ENCODE measurements around the gene TESK2. TPM values are rescaled to one million over a fixed set of nuclear protein-coding genes. Genes with fewer than 3 reads are reported as not detected.
"Not testable (repeated sequence)": the region's sequence is repeated elsewhere in the genome, so short reads cannot be mapped to it uniquely, and the experiment has no call there.

Gene TESK2
- total RNA-seq, 1 donor = 7.8 TPM

DNA sequence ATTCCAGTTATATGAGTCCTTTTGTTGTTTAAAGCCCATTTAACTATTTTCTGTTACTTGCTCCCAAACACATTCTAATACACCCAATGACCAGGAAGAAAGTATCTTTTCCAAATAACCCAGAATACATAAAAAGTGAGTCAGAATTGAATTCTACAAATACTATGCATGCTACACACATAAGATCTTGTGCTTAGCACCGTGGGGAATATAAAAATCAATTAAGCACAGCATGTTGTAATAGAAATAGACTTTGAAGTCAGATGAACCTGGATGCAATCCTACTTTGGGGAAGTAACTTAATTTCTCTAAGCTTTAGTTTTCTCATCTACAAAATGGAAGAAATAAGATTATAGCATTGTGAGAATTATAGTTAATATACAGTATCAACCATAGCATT lies 110.2 kb downstream of the TESK2 start:
- DNase-seq (ENCODE audit: low read depth in 2 of 3, low spot score in 2 of 3) = no peak

GRCh38 chr1:45380125-45380524 lies 110.8 kb downstream of the TESK2 start:
- DNase-seq (ENCODE audit: low read depth in 2 of 3, low spot score in 2 of 3) = no peak

GRCh38 chr1:45379524-45379923 lies 111.4 kb downstream of the TESK2 start:
- no peak for DNase-seq (ENCODE audit: low read depth in 2 of 3, low spot score in 2 of 3)

- no peak for DNase-seq (ENCODE audit: low read depth in 2 of 3, low spot score in 2 of 3)
Observed at GRCh38 chr1:45378184-45378583, 112.8 kb downstream of the TESK2 start.

DNA sequence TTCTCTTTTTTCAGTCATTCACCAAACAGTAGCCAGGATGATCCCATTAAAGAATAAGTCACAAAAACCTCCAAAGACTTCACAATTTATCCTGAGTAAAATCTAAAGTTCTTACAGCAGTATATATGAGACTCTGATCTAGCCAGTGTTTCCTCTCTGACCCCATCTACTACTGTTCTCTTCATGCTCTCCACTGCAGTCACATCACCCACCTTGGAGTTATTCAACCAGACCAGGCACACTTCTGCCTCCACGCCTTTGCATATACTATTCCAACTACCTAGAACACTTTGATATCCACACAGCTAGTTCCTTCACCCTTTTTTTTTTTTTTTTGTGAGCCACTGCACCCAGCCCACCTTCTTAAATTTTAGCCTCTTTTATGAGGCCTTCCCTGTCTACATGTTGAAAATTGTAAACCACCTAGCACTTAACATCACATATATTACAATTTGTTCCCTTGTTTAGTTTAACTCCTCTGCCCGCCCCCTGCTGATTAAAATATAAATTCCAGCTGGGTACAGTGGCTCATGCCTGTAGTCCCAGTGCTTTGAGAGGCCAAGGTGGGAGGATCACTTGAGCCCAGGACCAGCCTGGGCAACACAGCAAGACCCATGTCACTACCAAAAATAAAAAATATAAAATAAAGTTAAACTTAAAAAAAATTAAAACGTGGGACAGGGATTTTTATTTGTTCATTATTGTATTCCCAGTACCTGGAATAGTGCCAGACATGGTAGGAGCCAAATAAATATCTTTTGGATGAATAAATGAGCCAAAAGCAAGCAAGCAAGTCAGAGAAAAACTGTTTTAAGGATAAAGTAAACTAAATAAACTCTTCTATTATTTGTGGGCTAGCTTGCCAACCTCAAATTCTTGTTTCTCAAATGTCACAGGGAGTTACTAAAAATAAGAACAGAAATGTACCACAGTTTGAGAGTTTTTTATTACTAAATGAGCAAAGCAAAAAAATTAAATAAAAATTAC lies 115.6 kb downstream of the TESK2 start:
- DNase-seq (ENCODE audit: low read depth in 2 of 3, low spot score in 2 of 3) = peak in 1 of 3 donors; percentile 9

GRCh38 chr1:45373573-45373972 lies 117.4 kb downstream of the TESK2 start:
- peak in 1 of 3 donors; percentile 4 for DNase-seq (ENCODE audit: low read depth in 2 of 3, low spot score in 2 of 3)

DNA sequence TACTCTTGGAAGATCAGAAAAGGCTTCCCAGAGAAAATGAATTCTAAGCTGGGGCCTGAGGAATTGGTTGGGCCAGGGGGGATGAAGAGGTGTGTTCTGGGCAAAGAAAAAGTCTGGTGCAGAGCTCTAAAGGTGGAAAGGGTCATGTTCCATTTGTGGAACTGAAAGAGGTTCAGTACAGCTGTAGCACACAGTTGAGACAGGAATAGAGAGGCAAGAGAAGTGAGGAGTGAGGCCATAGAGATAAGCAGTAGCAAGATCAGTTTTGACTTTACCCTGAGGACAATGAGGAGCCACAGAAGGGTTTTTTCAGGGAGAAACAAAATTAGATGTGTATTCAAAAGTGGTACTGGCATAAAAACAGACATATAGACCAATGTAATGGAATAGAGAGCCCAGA lies 120.4 kb downstream of the TESK2 start:
- DNase-seq (ENCODE audit: low read depth in 2 of 3, low spot score in 2 of 3) = no peak

- no peak for DNase-seq (ENCODE audit: low read depth in 2 of 3, low spot score in 2 of 3)
Observed at GRCh38 chr1:45365051-45365450, 125.9 kb downstream of the TESK2 start.

GRCh38 chr1:45364294-45364693 lies 126.7 kb downstream of the TESK2 start:
- DNase-seq (ENCODE audit: low read depth in 2 of 3, low spot score in 2 of 3) = no peak

GRCh38 chr1:45360981-45361380 lies 130.0 kb downstream of the TESK2 start:
- DNase-seq (ENCODE audit: low read depth in 2 of 3, low spot score in 2 of 3) = not testable (repeated sequence)

- peak in 2 of 3 donors; percentile 66 to 84 for DNase-seq (ENCODE audit: low read depth in 2 of 3, low spot score in 2 of 3)
Observed at GRCh38 chr1:45359882-45360513, 131.0 kb downstream of the TESK2 start.

GRCh38 chr1:45356186-45356585 lies 134.8 kb downstream of the TESK2 start:
- DNase-seq (ENCODE audit: low read depth in 2 of 3, low spot score in 2 of 3) = no peak

DNA sequence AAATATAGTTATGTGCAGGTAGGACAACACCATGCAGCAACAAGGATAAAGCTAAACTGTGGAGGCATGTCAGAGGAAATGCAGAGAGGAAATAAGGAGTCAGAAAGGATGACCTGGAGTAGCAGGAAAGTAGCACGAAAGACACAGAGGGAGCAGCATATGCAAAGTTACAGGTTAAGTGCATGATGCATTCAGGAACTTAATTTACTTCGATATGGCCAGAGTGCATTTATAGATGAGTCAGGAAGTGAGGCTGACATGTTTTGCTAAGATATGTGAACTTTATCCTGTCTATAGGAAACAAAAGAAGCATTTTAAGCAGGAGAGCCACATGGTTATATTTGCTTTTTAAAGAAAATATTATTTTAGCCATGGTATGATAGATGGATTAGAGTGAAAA lies 135.3 kb downstream of the TESK2 start:
- DNase-seq (ENCODE audit: low read depth in 2 of 3, low spot score in 2 of 3) = no peak

- DNase-seq (ENCODE audit: low read depth in 2 of 3, low spot score in 2 of 3) = no peak
Observed at GRCh38 chr1:45354838-45355237, 136.1 kb downstream of the TESK2 start.

GRCh38 chr1:45353685-45354084 lies 137.3 kb downstream of the TESK2 start:
- no peak for DNase-seq (ENCODE audit: low read depth in 2 of 3, low spot score in 2 of 3)

GRCh38 chr1:45351508-45351907 lies 139.5 kb downstream of the TESK2 start:
- DNase-seq (ENCODE audit: low read depth in 2 of 3, low spot score in 2 of 3) = no peak

- no peak for DNase-seq (ENCODE audit: low read depth in 2 of 3, low spot score in 2 of 3)
Observed at GRCh38 chr1:45348966-45349677, 141.8 kb downstream of the TESK2 start.

GRCh38 chr1:45348609-45348965 lies 142.4 kb downstream of the TESK2 start:
- no peak for DNase-seq (ENCODE audit: low read depth in 2 of 3, low spot score in 2 of 3)

GRCh38 chr1:45348020-45348419 lies 142.9 kb downstream of the TESK2 start:
- DNase-seq (ENCODE audit: low read depth in 2 of 3, low spot score in 2 of 3) = no peak

DNA sequence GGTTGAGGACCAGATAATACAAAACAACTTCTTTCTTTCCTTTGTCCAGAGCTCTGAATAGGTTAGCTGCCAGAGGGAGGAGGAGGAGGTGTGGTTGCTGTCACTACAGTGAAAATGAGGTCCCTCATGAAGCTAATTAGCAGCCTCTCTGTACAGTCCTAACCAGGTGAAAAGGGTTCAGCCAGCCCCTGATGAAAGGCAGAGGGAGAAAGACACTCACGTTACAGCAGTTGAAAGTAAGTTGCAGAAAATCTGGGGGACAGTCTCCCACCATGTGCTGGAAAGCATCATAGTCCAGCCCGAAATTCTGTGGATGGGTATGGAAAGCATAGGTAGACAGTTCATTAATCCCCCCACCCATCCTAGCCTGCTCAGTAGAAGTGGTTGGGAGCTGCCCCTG lies 144.5 kb downstream of the TESK2 start:
- DNase-seq (ENCODE audit: low read depth in 2 of 3, low spot score in 2 of 3) = no peak

DNA sequence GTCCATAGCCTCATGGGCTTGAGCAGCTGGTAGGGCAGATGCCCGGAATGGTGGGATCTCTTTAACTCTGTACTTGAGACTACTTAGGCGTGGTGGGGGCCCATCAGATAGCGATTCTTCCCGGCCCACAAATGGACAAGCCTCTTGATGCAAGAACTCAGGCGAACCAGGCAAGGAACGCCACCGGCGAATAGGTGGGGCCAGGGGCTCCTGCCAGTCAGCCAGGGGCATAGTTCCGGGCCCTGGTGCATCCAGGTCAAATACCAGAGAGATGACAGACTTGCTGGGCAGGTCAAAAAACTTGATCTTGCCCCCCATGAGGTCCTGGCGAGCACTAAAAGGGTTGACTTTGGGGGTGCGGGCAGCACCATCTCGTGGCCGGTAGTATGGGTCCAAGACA lies 145.9 kb downstream of the TESK2 start:
- DNase-seq (ENCODE audit: low read depth in 2 of 3, low spot score in 2 of 3) = no peak

All from hematopoietic multipotent progenitor cell (in vitro differentiated cells).